GM12873 (cell line): Measurements from ENCODE around the gene PCAT6.

Source experiments
- TF ChIP-seq, protein P1 (sequence below): IDR thresholded peaks from 2 replicates; pipeline ENCODE4 v1.5.1; 2012; ENCODE audit warnings: low read depth, mild to moderate bottlenecking, moderate library complexity, low read length, control low read depth; ENCODE audit not compliant: insufficient read depth; ENCODE audit errors: missing control alignments

PCAT6 gene

DNA sequence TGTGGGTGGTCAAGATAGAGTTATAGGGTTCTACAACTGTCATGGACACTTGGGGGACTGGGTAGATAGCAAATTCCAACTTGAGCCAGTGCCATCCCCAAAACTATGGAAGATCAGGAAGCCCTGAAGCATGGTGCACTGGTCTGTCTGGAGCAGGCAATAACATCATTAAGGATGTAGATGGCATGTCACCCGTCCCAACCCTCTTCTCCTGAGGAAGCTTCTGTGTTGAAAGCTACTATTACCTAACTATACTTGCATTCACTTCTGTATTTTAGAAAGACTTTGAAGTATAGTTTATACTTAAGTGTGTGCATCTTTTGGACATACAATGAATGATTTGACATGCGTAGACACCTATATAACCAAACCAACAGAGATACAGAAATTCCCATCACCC, 45.3 kb downstream of the PCAT6 start:
- TF ChIP-seq, protein P1, sequence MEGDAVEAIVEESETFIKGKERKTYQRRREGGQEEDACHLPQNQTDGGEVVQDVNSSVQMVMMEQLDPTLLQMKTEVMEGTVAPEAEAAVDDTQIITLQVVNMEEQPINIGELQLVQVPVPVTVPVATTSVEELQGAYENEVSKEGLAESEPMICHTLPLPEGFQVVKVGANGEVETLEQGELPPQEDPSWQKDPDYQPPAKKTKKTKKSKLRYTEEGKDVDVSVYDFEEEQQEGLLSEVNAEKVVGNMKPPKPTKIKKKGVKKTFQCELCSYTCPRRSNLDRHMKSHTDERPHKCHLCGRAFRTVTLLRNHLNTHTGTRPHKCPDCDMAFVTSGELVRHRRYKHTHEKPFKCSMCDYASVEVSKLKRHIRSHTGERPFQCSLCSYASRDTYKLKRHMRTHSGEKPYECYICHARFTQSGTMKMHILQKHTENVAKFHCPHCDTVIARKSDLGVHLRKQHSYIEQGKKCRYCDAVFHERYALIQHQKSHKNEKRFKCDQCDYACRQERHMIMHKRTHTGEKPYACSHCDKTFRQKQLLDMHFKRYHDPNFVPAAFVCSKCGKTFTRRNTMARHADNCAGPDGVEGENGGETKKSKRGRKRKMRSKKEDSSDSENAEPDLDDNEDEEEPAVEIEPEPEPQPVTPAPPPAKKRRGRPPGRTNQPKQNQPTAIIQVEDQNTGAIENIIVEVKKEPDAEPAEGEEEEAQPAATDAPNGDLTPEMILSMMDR: no peak

DNA sequence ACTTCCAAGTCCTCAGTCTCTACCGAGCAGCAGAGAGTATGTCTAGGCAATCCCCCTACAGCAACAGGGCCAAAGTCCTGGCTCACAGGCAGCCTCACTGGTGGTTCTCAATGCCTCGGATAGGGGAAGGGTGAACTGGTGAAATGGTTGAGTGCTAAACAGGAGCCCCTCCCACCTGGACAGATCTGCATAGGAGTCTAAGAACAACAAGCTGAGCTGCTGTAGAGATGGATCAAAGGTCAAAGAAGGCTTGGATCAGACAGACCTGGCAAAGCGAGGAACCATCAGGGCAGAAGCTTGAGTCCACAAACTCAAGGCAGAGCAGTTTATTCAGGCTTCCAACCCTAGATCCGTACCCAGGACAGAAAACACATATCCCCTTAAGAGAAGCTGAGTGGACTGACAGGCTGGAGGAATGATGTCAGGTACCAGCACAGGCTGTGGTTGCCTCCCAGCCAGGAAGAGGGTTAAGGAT, 46.4 kb downstream of the PCAT6 start:
- TF ChIP-seq, protein P1: no peak

DNA sequence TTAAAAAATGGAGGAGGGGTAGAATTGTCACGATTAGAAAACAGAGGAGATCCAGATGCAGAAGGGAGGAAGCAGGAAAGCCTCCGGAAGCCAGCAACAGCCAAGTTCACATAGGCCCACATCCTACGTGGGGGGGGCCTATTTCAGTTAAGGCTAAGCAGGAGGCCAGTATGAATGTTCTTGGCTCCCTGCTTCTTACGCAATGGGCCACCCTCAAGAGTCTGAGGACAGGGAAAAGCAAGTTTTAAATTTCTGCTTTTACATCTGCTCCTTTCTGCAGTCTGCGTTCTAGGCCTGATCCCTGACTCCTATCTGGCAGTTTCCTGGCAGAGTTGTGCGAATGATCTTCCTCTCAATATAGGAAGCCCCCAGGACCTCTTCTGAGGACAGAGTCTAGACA, 47.6 kb downstream of the PCAT6 start:
- TF ChIP-seq, protein P1: no peak

DNA sequence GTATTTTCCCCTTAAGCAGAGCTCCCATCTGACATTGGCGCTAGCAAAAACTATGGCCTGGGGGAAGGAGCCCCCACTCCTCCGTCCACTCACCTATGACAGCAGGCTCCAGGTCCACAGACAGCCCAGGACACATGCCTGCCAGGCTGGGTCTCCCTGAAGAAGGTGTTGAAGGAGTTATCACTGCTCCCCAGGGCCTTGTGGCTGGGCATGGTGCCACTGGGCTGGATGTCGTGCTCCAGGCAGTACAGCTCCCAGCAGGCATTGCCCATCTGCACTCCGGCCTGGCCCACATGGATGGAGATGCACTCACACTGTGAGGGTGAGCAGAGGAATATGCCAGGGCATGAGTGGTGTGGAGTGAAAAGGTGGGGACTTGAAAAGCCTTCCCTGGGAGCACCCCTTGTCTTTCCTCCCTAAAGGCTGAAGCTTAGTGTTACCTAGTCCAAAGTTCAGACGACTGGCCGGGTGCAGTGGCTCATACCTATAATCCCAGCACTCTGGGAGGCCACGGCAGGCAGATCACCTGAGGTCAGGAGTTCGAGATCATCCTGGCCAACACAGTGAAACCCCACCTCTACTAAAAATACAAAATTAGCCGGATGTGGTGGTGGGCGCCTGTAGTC, 48.1 kb downstream of the PCAT6 start:
- TF ChIP-seq, protein P1: no peak

DNA sequence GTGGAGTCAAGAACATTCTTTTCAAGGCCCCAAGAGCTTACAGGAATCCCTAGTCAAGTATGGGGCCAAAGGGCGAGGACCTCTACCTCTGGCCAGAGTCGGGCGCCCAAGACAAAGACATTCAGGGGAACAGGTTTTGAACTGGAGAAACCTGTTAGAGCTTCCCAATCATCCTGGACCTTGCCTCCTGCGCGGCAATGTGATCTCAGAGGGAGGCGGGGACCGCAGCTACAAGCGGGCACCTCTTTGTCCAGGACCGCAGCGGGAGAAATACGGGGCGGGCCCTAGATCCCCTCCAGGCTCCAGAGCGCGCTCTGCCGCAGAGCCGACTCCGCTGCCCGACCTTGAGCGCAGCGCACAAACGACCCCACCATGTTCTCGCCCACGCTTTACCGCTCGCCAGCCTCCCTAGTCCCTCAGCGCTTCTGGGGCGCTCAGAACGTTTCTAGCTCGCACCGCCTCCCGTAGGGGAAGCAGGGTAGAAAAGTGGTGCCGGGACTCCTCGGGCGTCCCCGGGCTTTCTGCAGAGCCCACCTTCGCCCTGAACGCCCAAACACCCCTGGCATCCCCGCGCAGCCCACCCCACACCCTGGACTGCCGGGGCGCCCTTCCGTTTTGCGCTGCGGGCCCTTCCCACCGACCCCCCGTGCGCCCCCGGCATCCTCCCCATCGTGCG, 50.1 kb downstream of the PCAT6 start:
- TF ChIP-seq, protein P1: no peak
